HepG2 (cell line): ENCODE measurements around the gene GPR55. TPM values are rescaled to one million over a fixed set of nuclear protein-coding genes. Genes with fewer than 3 reads are reported as not detected.

Source experiments
- ASH2L ChIP-seq: fragments of 300-600, 200-600 bp; sonication (generic); IDR thresholded peaks from 2 replicates; pipeline ENCODE4 v1.7.0; 2017; ENCODE audit warnings: low read depth, mild to moderate bottlenecking, moderate library complexity, mixed read lengths, low read length; ENCODE audit not compliant: insufficient read length
- FOXK1 ChIP-seq: sonication (generic); formaldehyde crosslinking; IDR thresholded peaks from 2 replicates; pipeline ENCODE4 v1.4.0; 2020; ENCODE audit warnings: low read depth, missing genetic modification reagents, borderline replicate concordance
- GATAD2A ChIP-seq: IDR thresholded peaks from 2 replicates; pipeline ENCODE4 v1.6.1; 2016
- HNRNPK ChIP-seq: fragments of 200-400 bp; formaldehyde crosslinking; IDR thresholded peaks from 2 replicates; pipeline ENCODE4 v1.6.1; 2018; ENCODE audit warnings: low read length, low read depth, moderate library complexity, mild to moderate bottlenecking; ENCODE audit not compliant: poor library complexity, severe bottlenecking
- HNRNPL ChIP-seq: fragments of 200-400 bp; formaldehyde crosslinking; IDR thresholded peaks from 2 replicates; pipeline ENCODE4 v1.6.1; 2017; ENCODE audit warnings: mild to moderate bottlenecking, low read depth, low read length
- MYC ChIP-seq: sonication (generic); formaldehyde crosslinking; IDR thresholded peaks from 2 replicates; pipeline ENCODE4 v1.9.0; 2021; ENCODE audit warnings: missing genetic modification reagents, borderline replicate concordance
- SALL1 ChIP-seq: sonication (generic); formaldehyde crosslinking; IDR thresholded peaks from 2 replicates; pipeline ENCODE4 v1.8.0; 2022; ENCODE audit warnings: mild to moderate bottlenecking, missing genetic modification reagents
- SP4 ChIP-seq: sonication (generic); formaldehyde crosslinking; IDR thresholded peaks from 2 replicates; pipeline ENCODE4 v1.8.1; 2023; ENCODE audit warnings: mild to moderate bottlenecking, missing genetic modification reagents
- TGIF2 ChIP-seq: IDR thresholded peaks from 2 replicates; pipeline ENCODE4 v1.6.1; 2016; ENCODE audit warnings: control low read depth, missing compliant biosample characterization
- ZMYM2 ChIP-seq: sonication (generic); formaldehyde crosslinking; IDR thresholded peaks from 2 replicates; pipeline ENCODE4 v1.8.0; 2022; ENCODE audit warnings: mild to moderate bottlenecking, missing genetic modification reagents
- polyA plus RNA-seq, 8 experiments: library from polyadenylated mRNA; depleted of rRNA in 3 of 8; stranded (reverse) in 7 of 8; unstranded in 1 of 8; fragments of >200 nt; fragmentation: Illumina TruSeq in 4 of 8; extraction: Trizol in 4 of 8; gene quantifications; 2 replicates each; pipeline versions ENCODE4 v1.2.1 to v1.2.3, GENCODE V29; 2011 to 2016; ENCODE audit warnings: low read depth in 4 of 8, missing spikeins in 1 of 8, mixed read lengths in 1 of 8; ENCODE audit not compliant: insufficient read depth in 1 of 8
- total RNA-seq, 5 experiments: library from RNA; depleted of rRNA; stranded (reverse); fragments of >200 nt; fragmentation: Illumina TruSeq; extraction: Trizol; gene quantifications; 2 replicates each; pipeline ENCODE4 v1.2.3, GENCODE V29; 2016; ENCODE audit warnings: low read depth in 1 of 5
- TF ChIP-seq, protein P1 (sequence below): sonication (generic); formaldehyde crosslinking; IDR thresholded peaks from 2 replicates; pipeline ENCODE4 v1.4.0; 2020; ENCODE audit warnings: mild to moderate bottlenecking, missing genetic modification reagents
- TF ChIP-seq, protein P2 (sequence below), 2 experiments: fragments of 450-650 bp in 1 of 2; sonication (generic) in 1 of 2; formaldehyde crosslinking in 1 of 2; IDR thresholded peaks; 2 replicates each; pipeline versions ENCODE4 v1.6.1 to v1.8.0; 2016 to 2022; ENCODE audit warnings: antibody characterized with exemption in 1 of 2, mild to moderate bottlenecking in 1 of 2, missing genetic modification reagents in 1 of 2
- TF ChIP-seq, protein P3 (sequence below): sonication (generic); formaldehyde crosslinking; IDR thresholded peaks from 2 replicates; pipeline ENCODE4 v1.4.0; 2020; ENCODE audit warnings: mild to moderate bottlenecking, missing genetic modification reagents
- TF ChIP-seq, protein P4 (sequence below): IDR thresholded peaks from 2 replicates; pipeline ENCODE4 v1.6.1; 2016; ENCODE audit warnings: missing compliant biosample characterization, missing genetic modification reagents, borderline replicate concordance

The GPR55 gene
- total and polyA plus RNA-seq, 2 of the 13 experiments (the other 11 are each of a cell fraction or from before 2014, with no cell fraction given) = not detected

DNA sequence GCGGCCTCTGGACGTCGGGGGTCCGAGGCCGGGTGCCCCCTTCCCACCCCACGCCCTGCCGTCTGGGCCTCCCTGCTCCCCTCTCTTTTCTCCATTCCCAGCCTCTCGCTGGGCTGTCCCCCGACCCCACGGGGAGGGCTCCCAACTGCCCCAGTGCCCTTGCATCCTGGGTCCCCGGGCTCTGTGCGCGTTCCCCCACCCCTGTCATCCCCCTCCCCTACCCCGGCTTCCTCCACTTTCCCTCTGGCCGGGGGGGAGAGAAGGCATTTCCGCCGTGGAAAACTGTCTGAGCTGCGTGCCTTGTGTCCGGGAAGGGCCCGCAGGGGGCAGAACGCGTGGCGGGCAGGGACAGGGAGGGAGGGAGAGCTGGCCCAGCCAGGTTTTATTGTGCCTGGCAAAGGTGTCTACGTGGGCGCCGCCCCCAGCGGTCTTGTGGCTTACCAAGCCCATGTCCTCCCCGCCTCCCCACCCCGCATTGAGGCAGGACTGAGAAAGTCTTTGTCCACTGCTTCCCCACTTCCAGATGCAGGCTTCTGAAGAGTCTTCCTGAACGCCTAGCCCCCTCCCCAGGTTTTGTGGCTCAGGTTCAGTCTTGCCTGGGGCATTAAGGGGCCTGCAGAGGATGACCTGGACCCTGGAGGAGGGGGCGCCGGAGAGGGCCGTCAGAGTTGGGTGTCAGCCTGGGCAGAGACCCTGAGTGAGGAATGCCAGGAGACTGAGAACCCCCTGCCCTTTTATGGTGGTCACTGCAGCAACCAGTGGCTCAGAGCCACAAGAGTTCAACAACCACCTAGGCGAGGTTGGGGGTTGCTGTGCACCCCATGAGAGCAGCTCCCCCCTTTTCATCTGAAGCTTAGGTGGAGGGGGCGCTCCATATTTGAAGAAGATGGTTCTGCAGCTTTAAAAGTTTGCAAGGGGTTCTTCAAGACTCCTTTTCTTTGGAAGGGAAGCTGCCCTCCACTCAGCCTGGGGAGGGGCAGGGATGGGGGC lies 59.0 kb downstream of the GPR55 start (continued):
- TF ChIP-seq TGIF2 (CRISPR knock-in tag) (peak; percentile 32; the same call in 1 of the 2 replicates), FOXK1 (CRISPR knock-in tag) (no peak), HNRNPK (peak; percentile 92), MYC (CRISPR knock-in tag) (0 out of 2 replicates have a peak, but pooled peaks have one; percentile 45), SALL1 (CRISPR knock-in tag) (peak; percentile 45; the same call in 1 of the 2 replicates), GATAD2A (CRISPR knock-in tag) (0 out of 2 replicates have a peak, but pooled peaks have one; percentile 32), ASH2L (no peak), ZMYM2 (peak; percentile 5; the same call in 1 of the 2 replicates), HNRNPL (peak; percentile 71; the same call in 1 of the 2 replicates), SP4 (CRISPR knock-in tag) (0 out of 2 replicates have a peak, but pooled peaks have one; percentile 17)
- TF ChIP-seq, protein P1, sequence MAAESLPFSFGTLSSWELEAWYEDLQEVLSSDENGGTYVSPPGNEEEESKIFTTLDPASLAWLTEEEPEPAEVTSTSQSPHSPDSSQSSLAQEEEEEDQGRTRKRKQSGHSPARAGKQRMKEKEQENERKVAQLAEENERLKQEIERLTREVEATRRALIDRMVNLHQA = no peak
- TF ChIP-seq, protein P2, sequence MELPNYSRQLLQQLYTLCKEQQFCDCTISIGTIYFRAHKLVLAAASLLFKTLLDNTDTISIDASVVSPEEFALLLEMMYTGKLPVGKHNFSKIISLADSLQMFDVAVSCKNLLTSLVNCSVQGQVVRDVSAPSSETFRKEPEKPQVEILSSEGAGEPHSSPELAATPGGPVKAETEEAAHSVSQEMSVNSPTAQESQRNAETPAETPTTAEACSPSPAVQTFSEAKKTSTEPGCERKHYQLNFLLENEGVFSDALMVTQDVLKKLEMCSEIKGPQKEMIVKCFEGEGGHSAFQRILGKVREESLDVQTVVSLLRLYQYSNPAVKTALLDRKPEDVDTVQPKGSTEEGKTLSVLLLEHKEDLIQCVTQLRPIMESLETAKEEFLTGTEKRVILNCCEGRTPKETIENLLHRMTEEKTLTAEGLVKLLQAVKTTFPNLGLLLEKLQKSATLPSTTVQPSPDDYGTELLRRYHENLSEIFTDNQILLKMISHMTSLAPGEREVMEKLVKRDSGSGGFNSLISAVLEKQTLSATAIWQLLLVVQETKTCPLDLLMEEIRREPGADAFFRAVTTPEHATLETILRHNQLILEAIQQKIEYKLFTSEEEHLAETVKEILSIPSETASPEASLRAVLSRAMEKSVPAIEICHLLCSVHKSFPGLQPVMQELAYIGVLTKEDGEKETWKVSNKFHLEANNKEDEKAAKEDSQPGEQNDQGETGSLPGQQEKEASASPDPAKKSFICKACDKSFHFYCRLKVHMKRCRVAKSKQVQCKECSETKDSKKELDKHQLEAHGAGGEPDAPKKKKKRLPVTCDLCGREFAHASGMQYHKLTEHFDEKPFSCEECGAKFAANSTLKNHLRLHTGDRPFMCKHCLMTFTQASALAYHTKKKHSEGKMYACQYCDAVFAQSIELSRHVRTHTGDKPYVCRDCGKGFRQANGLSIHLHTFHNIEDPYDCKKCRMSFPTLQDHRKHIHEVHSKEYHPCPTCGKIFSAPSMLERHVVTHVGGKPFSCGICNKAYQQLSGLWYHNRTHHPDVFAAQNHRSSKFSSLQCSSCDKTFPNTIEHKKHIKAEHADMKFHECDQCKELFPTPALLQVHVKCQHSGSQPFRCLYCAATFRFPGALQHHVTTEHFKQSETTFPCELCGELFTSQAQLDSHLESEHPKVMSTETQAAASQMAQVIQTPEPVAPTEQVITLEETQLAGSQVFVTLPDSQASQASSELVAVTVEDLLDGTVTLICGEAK (IDR thresholded peaks at IDR 0.05) = no peak
- TF ChIP-seq, protein P2 (CRISPR knock-in tag; IDR thresholded peaks at IDR 0.05) = 0 out of 2 replicates have a peak, but pooled peaks have one; percentile 47
- TF ChIP-seq, protein P3, sequence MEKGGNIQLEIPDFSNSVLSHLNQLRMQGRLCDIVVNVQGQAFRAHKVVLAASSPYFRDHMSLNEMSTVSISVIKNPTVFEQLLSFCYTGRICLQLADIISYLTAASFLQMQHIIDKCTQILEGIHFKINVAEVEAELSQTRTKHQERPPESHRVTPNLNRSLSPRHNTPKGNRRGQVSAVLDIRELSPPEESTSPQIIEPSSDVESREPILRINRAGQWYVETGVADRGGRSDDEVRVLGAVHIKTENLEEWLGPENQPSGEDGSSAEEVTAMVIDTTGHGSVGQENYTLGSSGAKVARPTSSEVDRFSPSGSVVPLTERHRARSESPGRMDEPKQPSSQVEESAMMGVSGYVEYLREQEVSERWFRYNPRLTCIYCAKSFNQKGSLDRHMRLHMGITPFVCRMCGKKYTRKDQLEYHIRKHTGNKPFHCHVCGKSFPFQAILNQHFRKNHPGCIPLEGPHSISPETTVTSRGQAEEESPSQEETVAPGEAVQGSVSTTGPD (CRISPR knock-in tag) = 0 out of 2 replicates have a peak, but pooled peaks have one; percentile 18
- TF ChIP-seq, protein P4, sequence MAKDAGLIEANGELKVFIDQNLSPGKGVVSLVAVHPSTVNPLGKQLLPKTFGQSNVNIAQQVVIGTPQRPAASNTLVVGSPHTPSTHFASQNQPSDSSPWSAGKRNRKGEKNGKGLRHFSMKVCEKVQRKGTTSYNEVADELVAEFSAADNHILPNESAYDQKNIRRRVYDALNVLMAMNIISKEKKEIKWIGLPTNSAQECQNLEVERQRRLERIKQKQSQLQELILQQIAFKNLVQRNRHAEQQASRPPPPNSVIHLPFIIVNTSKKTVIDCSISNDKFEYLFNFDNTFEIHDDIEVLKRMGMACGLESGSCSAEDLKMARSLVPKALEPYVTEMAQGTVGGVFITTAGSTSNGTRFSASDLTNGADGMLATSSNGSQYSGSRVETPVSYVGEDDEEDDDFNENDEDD (CRISPR knock-in tag) = peak; percentile 23; the same call in 1 of the 2 replicates
